GM12878 (cell line): ENCODE results near the gene CDON. TPM values are rescaled to one million over a fixed set of nuclear protein-coding genes. Genes with fewer than 3 reads are reported as not detected.

Source experiments
- CUX1 ChIP-seq: IDR thresholded peaks from 2 replicates; pipeline ENCODE4 v1.6.1; 2012; ENCODE audit warnings: improper control_type of control experiment, low read depth, low read length; ENCODE audit not compliant: insufficient replicate concordance
- DPF2 ChIP-seq: fragments of 450-650 bp; IDR thresholded peaks from 2 replicates; pipeline ENCODE4 v1.6.1; 2017; ENCODE audit warnings: mild to moderate bottlenecking
- SMARCA5 ChIP-seq: fragments of 450-650 bp; IDR thresholded peaks from 2 replicates; pipeline ENCODE4 v1.6.1; 2017; ENCODE audit warnings: mild to moderate bottlenecking
- YY1 ChIP-seq: IDR thresholded peaks from 2 replicates; pipeline ENCODE4 v1.6.1; 2011; ENCODE audit warnings: low read depth, mild to moderate bottlenecking, low read length
- ZNF384 ChIP-seq: IDR thresholded peaks from 2 replicates; pipeline ENCODE4 v1.6.1; 2012; ENCODE audit warnings: low read depth, mild to moderate bottlenecking, low read length, improper control_type of control experiment, borderline replicate concordance
- polyA plus RNA-seq, 11 experiments: library from polyadenylated mRNA; depleted of rRNA in 4 of 11; unstranded in 6 of 11; stranded (reverse) in 5 of 11; fragments of >200 nt; fragmentation: Nextera tagmentation in 4 of 11; fragmentation: Illumina TruSeq in 1 of 11; extraction: Ambion mirVana in 4 of 11; extraction: Trizol in 1 of 11; gene quantifications; 1 replicate in 1 of 11; 2 replicates in 10 of 11; pipeline versions ENCODE4 v1.2.1 to v1.2.3, GENCODE V29; 2011 to 2016; ENCODE audit warnings: inconsistent platforms in 2 of 11, missing spikeins in 2 of 11, low read depth in 1 of 11
- total RNA-seq, 4 experiments: library from RNA; depleted of rRNA in 3 of 4; stranded (reverse); fragments of >200 nt in 3 of 4; fragmentation: Illumina TruSeq in 1 of 4; extraction: Trizol in 1 of 4; gene quantifications; 2 replicates each; pipeline versions ENCODE4 v1.2.1 to v1.2.3, GENCODE V29; 2013 to 2021
- TF ChIP-seq, protein P1 (sequence below): fragments of 450-650 bp; IDR thresholded peaks from 2 replicates; pipeline ENCODE4 v1.6.1; 2018; ENCODE audit warnings: borderline replicate concordance, mild to moderate bottlenecking; ENCODE audit not compliant: partially characterized antibody

Gene CDON
- total and polyA plus RNA-seq, 10 of the 15 experiments (the other 5 are each of a cell fraction or from before 2014, with no cell fraction given): 0.07 to 4.2 (median 0.36) TPM

DNA sequence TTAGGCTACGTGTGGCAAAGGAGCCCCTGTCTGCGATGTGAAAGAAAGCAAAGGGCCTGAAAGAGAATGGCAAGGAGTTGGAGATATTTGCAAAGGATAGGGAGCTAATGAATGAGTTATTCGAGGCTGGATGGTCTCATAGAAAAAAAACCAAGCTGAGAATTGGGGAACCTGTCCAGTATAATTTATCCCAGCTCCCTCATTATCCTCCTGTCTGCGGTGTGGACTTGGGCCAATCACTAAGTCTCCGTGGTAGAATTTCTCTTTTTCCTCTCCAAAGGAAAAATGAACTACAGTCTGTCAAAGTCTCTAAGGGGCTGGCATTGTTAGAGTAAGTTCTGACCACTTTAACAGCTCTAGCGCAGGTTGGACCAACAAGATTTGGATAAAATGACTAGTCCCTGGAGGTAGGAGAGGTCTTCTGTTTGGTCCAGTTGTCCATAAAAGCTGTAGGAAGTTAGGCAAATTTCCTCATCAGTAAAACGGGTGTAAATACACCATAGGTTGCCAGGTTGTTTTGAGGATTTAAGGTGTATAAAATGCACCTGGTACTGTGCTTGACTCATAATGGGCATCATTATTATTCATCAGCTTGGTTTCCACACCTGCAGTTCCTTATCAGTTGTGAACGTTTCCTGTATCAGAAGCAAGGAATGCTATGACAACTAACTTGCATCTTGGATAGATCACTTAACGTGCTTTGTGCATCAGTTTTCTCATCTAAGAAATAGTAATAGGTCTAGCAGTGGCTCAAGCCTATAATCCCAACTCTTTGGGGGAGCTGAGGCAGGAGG lies 10.3 kb upstream of the CDON start (continued):
- no peak for TF ChIP-seq CUX1
- no peak for TF ChIP-seq SMARCA5
- no peak for TF ChIP-seq DPF2
- no peak for TF ChIP-seq YY1
- TF ChIP-seq, protein P1, sequence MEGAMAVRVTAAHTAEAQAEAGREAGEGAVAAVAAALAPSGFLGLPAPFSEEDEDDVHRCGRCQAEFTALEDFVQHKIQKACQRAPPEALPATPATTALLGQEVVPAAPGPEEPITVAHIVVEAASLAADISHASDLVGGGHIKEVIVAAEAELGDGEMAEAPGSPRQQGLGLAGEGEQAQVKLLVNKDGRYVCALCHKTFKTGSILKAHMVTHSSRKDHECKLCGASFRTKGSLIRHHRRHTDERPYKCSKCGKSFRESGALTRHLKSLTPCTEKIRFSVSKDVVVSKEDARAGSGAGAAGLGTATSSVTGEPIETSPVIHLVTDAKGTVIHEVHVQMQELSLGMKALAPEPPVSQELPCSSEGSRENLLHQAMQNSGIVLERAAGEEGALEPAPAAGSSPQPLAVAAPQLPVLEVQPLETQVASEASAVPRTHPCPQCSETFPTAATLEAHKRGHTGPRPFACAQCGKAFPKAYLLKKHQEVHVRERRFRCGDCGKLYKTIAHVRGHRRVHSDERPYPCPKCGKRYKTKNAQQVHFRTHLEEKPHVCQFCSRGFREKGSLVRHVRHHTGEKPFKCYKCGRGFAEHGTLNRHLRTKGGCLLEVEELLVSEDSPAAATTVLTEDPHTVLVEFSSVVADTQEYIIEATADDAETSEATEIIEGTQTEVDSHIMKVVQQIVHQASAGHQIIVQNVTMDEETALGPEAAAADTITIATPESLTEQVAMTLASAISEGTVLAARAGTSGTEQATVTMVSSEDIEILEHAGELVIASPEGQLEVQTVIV: no peak
- TF ChIP-seq ZNF384: no peak
